ENCODE data around the gene TOP1.

- TF ChIP-seq, protein P1, sequence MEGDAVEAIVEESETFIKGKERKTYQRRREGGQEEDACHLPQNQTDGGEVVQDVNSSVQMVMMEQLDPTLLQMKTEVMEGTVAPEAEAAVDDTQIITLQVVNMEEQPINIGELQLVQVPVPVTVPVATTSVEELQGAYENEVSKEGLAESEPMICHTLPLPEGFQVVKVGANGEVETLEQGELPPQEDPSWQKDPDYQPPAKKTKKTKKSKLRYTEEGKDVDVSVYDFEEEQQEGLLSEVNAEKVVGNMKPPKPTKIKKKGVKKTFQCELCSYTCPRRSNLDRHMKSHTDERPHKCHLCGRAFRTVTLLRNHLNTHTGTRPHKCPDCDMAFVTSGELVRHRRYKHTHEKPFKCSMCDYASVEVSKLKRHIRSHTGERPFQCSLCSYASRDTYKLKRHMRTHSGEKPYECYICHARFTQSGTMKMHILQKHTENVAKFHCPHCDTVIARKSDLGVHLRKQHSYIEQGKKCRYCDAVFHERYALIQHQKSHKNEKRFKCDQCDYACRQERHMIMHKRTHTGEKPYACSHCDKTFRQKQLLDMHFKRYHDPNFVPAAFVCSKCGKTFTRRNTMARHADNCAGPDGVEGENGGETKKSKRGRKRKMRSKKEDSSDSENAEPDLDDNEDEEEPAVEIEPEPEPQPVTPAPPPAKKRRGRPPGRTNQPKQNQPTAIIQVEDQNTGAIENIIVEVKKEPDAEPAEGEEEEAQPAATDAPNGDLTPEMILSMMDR (IDR thresholded peaks at IDR 0.05 in 4 of 5, conservative IDR thresholded peaks at IDR 0.05 in 1 of 5): no peak
- TF ChIP-seq POLR2A (IDR thresholded peaks at IDR 0.05): no peak
Measured at GRCh38 chr20:41119614-41120561, 91.3 kb downstream of the TOP1 start.
